Brain pericyte (primary cell): Measurements from ENCODE around the gene TNFRSF13B.
"Not testable (repeated sequence)": the region's sequence is repeated elsewhere in the genome, so short reads cannot be mapped to it uniquely, and the experiment has no call there.

Source experiments
- DNase-seq: peaks from one replicate; pipeline ENCODE4 v3.0.0-alpha.2; 2012; ENCODE audit warnings: low read depth, low spot score

TNFRSF13B gene

DNA sequence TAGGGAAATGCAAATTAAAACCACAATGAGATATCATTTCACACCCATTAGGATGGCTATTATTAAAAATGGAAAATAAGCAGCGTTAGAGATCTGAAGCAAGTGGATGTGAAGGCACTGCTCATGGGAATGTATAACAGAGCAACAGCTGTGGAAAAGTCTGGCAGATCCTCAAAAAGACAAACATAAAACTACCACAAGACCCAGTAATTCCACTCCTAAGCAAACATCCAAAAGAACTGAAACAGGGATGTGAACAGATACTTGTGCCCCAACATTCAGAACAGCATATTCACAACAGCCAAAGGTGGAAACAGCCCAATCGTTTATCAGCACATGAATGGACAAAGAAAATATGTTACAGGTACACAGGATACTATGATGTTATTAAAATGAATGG lies 10.9 kb downstream of the TNFRSF13B start:
- not testable (repeated sequence) for DNase-seq

DNA sequence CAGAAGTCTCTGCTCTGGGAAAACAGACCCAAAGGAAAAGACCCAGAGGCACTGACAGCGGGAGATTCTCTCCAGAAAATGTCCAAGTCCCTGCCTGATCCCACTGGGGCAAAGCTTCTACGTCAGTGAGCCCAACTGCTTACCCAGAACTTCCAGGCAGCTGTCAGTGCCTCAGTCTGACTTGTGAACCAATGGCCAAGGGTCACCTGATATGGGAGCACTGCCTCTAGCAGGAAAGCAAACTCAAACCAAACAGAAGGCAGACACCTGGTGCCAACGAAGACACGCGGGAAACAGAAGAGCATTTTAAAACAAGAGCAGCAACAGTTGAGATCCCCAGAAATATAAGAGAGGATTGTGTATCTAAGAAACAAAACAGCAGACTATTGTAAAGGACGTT lies 16.9 kb downstream of the TNFRSF13B start:
- not testable (repeated sequence) for DNase-seq

DNA sequence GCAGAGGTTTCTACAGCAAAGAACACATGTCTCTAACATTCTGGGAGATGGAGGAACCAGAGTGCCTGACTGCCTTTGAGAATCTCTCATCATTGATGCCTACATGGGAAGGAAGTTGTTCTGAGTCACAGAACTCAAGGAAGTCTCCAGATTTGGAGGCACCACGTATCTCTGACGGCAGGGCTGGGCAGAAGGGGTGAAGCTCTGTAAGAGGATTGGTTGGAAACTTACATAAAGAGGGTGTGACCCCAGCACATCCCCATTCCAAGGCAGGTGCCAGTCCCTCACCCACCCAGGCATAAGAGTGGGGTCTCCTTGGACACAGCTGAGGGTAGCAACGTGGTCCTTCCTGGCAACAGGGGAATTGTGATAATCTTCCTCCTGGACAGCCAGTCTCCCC lies 17.4 kb downstream of the TNFRSF13B start:
- no peak for DNase-seq

DNA sequence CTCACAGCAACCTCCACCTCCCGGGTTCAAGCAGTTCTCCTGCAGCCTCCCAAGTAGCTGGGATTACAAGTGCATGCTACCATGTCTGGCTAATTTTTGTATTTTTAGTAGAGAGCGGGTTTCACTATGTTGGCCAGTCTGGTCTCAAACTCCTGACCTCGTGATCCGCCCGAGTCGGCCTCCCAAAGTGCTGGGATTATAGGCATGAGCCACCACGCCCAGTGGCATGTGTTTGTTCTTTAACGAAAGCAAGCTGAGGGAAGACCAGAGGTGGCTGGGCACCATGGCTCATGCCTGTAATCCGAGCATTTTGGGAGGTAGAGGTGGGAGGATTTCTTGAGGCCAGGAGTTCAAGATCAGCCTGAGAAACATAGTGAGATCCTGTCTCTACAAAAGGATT lies 18.1 kb downstream of the TNFRSF13B start:
- DNase-seq = no peak

DNA sequence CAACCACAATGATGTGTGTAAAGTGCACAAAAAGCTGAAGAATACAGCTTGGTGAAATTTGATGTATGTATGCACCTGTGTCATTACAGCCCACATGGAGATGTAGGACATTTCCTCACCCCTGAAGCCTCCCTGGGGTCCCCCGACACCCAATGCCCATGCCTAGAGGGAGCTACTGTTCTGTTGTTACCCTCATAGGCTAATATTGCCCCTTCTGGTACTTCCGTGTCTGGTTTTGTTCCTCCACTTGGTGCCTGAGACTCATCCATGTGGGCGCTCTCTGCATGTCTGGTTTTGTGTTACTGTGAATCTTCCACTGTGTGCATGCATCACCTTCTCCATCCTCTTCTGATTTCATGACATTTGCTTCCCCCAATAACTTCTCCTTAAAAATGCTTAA lies 18.6 kb downstream of the TNFRSF13B start:
- DNase-seq = no peak

DNA sequence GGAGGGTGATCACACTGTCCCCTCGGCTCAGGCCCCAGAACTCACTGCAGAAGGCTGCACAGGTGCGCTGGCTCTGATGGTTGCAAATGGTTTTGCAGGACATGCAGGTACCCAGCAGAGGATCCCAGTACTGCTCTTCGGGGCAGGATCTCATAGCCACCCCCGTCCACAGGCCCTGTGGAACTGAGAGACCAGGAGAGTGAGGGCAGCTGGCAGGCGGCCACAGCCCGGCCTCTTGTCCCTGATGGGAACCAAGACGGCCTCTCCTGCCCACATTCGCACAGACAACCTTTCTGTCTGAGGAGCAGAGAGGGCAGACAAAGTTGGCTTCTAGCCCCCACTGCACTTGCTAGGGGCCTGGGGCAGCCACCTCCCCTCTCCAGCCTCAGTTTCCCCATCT lies 19.5 kb downstream of the TNFRSF13B start:
- DNase-seq = no peak

DNA sequence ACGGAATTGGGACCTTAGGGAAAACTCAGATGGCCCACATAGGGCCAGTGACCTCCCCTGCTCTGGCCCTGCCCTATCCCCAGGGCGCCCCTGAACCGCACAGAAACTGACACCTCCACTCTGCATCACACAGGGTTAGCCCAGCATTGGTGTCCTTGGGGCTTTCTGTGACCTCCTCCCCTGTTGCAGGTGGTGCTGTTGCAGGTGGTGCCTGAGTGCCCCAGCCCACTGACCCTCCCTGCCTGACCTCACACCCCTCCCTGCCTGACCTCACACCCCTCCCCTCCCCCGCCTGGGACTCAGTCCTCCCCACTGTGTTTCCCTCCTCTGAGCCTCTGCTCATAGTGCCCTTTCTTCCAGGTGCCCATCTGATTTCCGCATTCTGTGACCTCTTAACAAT lies 21.4 kb downstream of the TNFRSF13B start:
- no peak for DNase-seq

DNA sequence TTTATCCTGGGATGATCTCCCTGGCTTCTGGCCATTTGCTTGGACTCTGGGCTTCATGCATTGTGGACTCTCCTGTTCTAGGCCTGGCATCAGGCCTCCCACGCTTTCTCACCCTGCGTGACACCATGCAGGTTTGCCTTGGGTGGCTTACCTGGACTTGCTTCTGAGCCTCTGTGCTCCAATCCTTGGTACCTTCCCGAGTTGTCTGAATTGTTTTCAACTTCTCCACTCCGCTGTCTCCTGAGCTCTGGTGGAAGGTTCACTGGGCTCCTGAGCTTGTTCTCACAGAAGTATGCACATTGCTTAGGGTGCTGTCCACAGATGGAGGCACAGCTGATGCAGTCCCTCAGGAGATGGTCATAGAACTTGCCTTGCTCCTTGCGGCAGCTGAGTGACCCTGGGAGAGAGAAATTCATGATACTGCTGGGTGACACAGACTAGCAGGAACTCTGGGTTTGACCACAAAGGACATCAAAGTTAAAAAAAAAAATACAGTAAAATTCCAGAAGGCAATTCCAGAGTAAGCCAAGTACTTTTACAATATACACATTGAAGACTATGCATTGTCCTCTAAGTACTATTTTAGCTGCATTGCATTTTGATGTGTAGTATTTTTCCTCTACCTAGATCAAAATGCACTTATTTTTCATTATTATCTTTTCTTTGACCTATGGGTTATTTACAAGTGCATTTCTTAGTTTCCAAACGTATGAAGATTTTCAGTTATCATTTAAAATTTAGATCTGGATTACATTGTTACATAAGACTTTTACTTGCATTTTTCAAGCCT lies 23.1 kb downstream of the TNFRSF13B start:
- no peak for DNase-seq

DNA sequence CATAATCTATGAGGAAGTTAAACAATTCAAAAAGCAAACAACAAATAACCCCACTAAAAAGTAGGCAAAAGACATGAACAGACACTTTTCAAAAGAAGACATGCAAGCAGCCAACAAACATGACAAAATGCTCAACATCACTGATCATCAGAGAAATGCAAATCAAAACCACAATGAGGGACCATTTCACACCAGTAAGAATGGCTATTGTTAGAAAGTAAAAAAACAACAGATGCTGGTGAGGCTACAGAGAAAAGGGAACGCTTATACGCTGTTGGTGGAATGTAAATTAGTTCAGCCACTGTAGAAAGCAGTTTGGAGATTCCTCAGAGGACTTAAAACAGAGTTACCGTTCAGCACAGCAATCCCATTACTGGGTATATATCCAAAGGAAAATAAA lies 24.4 kb downstream of the TNFRSF13B start:
- no peak for DNase-seq

DNA sequence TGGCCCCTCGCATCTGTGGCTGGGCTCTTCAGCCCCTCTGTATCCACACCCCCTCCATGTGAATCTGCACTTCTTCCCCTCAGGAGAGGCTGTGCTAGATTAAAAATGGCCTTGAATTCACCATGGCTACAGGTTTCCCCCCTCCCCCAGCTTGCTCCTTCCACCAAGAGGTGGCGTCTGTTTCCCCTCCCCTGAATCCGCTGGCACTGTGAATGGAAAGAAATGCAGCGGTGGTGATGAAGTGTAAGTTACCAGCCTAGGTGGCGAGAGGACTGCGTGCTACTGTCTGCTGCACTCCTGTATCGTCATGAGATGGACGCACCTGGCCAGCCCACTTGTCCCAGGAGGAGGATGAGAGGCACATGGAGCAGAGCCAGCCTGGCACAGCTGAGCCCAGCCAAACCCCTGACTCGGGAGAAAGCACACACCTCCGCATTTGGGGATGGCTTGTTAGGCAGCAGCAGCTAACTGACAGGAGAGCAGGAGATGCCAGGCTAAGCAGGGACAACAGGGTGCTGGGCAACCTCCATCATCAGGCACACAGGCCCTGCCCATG lies 26.2 kb downstream of the TNFRSF13B start:
- no peak for DNase-seq

DNA sequence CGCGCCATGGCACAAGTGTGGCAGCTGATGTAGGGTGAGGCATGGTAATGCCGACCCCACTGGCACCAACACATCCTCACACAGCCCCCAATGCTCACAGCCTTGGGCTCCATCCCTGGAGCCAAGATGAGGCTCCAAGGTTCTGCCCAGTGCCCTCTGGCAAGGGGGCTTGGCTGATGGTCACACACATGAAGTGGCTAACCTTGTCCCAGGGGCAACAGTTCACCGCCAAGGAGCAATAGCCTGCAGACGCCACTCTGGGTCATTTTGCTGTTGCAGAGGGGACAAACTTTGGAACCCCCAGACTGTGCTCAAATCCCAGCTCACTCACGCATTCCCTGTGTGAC lies 26.8 kb downstream of the TNFRSF13B start:
- DNase-seq = no peak

DNA sequence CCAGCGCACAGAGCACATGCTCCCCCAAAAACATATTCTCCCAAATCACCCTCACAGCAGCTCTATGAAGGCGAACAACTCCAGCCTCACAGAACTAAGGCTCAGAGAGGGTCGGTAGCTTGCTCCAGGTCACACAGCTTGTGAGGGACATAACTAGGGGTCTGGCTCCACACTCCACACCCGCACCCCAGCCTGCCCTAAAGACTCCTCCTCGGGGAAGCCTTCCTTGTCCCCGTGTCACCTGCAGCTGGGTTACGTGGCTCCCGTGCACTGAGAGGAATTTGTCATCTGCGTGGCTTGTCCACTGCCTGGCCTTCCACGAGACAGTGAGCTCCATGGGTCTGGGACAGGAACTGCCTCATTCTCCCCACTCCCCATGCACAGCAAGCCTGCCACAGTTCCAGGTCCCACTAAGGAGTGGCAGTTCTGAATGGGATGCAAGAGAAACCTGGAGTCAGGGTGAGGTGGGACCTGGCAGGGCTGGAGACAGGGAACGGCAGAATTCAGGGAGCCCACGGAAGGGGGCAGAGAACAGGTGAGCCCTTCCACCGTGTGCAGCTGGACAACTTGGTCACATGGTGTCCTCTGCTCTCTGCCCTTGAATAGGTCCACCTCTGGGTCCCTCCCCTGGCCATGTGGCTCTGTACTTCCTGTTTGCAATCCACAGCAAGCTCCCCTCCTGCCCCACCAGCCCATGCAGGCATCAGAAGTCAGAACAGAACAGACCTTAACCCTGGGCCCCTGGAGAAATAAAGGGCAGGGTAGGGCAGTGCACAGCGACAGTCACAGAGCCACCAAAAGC lies 27.4 kb downstream of the TNFRSF13B start:
- DNase-seq = no peak

DNA sequence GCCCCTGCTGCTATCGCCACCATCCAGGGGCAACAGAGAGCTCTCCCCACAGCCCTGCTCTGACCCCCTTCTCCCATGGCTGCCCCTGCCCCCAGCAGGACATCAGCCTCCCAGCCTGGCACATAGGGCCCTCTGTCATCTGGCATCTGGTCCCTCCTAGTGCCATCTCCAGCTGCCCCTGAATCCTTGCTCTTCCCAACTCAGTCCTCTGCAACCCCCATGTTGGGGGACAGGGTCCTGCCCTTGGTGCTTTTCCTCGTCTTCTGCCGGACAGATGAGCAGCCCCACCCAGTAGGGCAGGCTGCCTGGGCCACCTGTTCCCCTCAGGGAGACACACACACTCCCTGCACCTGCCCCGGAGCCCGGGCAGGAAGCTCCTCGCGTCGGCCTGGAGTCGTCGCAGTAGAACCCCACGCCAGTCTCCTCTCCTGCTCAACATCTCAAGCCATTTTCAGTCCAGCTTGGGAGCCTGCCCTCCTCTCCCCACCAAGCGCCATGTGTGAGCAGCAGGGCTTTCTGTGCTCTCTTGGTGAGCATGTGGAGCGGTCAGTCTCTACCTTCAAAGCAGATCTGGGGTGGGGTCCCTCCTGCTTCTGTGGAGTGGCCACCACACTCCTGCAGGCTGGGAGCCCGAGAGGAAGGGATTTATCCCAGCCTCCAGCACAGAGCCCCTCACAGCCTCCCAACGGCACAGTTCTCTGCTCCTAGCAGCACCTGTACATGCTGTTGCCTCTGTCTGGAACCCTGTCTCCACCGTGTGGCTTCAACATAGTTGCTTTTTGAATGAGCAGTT lies 28.2 kb downstream of the TNFRSF13B start:
- no peak for DNase-seq

DNA sequence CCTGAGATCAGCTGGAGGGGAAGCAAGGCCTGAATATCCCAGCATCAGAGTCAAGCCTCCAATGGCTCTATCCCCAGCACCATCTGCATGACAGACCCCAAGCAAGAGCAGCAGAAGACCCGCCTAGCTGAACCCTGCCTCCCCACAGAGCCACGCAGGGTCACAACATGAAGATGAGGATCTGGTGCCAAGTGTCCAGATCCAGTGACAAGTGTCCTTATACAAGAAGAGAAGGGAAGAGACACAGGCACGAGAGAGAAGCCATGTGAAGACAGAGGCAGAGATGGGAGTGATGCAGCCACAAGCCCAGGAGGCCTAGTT lies 28.9 kb downstream of the TNFRSF13B start:
- no peak for DNase-seq

DNA sequence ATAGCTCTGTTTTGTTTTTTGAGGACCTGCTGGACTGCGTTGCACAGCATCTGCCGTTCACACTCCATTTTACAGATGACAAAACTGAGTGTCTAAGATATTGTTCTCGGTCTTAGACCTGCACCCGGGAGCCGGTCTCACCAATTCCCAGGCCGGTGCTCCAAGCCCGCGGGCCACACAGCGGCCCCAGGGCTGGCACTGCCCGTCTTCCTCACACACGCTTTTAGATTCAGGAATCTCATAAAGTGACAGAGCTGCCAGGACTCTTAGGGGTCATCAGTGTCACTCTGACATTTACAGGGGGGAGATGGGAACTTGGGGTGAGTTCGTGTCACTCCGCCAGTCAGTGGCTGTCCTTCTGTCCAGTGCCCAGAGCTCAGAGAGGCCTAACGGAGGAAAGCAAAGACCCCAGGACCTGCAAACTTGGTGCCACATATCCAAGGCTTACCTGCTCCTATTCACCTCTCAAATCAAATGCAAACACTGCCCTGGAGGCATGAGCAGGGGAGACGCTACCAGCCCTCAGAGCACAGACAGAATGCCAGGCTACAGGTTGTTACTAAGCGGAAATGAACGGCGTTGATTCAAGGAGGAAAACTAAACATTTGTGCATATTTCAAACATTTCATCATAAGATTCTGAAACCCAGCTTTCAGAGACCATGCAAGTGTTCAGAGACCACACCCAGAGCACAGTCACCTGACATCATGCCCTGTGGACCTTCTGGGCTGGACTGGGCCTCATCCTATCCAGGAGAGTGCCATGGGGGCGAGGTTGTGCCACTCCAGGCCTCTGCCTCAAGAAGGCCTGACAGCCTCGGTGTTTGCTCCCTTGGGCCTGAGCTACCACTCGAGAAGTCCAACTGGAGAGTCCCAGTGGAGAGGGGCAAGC lies 29.5 kb downstream of the TNFRSF13B start:
- no peak for DNase-seq

DNA sequence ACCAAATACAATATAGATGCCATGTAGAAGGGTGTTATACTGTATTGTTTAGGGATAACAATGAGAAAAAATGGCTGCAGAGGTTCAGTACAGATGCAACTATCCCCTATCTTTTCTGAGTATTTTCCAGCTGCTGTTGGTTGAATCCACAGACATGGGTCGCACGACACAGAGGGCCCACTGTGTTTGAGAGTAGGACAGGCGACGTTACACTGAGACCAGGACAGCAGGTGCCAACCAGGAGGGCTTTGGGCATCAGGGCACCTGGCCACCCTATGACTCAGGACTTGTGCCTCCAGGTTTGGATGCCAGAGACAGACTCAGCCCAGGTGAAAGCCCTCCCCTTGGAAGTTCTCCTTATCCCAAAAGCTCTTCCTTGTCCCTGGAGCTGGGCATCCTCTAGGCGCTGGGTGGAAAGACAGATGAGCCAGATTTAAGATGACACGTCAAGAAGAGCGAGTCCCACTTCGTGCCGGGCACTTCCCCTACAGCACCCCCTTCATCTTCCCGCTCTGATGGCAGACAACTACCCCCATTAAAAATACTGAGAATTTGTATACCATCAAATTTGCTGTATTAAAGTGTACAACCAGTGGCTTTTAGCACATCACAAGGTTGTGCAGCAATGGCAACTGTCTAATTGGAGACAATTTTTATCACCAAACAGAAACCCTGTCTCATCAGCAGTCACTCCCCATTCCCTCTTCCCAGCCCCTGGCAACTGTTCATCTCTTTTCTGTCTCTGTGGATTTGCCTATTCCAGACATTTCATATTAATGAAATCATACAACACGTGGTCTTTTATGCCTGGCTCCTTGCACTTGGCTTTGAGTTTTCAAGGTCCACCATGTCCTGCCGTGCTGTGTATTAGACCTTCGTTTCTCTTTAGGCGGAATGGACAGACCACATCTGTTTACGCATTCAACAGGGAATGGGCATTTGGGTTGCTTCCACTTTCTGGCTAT lies 30.6 kb downstream of the TNFRSF13B start:
- no peak for DNase-seq

DNA sequence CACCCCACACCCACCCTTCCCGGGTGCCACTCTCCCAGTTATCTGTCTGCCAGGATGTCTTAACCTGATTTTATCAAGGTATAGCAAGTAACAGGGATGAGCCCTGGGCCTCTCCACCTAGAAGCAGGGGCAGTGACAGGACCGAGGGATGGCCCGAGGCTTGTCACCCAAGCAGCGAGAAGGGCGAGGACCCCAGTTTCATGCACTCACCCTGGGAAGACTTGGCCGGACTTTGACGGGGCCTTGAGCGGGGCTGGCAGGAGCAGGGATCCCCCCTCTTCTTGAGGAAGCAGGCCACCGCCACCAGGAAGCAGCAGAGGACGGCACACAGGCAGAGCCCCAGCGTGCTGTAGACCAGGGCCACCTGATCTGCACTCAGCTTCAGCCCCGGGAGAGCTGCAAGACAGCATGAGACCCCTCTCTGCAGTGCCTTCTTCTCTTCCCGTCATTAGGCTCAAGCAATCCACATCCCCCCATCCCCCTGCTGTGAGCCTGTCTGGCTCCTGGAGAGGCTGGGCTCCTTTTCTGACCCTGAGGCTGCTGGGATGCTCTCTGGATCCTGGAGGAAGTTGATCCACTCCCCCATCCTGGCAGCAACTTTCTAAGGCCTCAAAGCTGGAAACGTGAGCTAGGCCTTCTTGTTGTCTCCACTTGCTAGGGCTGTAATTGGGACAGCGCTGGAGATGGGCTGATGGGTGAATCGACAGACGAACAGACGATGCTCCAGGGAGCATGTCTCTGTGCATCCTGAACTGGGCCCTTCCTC lies 31.6 kb downstream of the TNFRSF13B start:
- no peak for DNase-seq

DNA sequence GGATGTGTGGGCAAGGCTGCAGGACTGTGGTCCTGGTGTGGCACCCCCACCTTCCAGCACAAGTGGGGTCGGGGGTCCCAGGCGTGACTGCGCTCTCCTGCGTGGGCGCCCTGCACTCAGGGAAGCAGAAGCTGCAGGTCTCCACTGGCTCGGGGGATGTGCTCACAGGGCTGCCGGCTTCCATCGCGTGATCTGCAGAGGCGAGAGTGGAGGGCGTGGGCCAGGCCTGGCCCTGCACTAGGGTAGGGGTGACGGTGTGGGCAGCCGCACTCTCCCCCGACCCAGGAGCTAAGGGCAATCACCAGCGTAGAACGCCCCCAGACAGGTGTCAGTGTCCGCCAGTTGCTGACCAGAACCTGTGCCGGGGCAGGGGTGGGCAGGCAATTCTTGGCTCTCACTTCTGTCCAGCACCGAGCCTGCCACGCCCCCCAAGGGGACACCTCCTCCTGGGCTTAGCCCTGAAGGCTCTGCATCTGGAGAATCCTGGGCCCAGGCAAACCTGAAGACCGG lies 32.3 kb downstream of the TNFRSF13B start:
- DNase-seq = no peak

DNA sequence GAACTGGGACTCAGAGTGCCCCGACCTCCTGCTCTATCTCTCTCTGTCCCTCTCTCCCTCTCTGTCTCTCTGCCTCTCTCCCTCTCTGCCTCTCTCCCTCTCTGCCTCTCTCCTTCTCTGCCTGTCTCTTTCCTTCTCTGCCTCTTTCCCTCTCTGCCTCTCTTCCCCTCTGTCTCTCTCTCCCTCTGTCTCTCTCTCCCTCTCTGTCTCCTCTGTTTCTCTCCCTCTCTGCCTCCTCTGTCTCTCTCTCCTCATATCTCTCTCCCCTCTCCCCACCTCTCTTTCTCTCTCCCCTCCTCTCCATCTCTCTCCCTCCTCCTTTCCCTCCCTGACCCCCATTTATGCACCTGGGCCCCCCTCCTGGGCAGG lies 32.7 kb downstream of the TNFRSF13B start:
- DNase-seq = no peak
